Calu3 (cell line): Measurements from ENCODE around the gene BGLAP. TPM values are rescaled to one million over a fixed set of nuclear protein-coding genes. Genes with fewer than 3 reads are reported as not detected.

Source experiments
- BruUV-seq: library from RNA; stranded (reverse); fragments of 400-500 nt; replicated peaks from 2 replicates; lab custom pipeline; 2021; lab: Mats Ljungman, UMichigan
- CTCF ChIA-PET: fragments of 300-600 bp; sonication (Branson Sonifier 250); formaldehyde crosslinking; loops from one replicate; lab custom pipeline; 2022; ENCODE audit warnings: antibody characterized with exemption; lab: Charles Lee
- DNase-seq: peaks from one replicate; pipeline ENCODE4 v3.0.0; 2022
- H3K27ac Mint-ChIP-seq: one replicate; pipeline ENCODE4 v1.8.0; 2022; ENCODE audit warnings: mixed read lengths; ENCODE audit not compliant: unreplicated experiment
- H3K27me3 Mint-ChIP-seq: one replicate; pipeline ENCODE4 v1.8.0; 2022; ENCODE audit warnings: mixed read lengths; ENCODE audit not compliant: unreplicated experiment
- H3K36me3 Mint-ChIP-seq: one replicate; pipeline ENCODE4 v1.8.0; 2022; ENCODE audit warnings: mild to moderate bottlenecking, moderate library complexity, mixed read lengths; ENCODE audit not compliant: insufficient read depth, unreplicated experiment
- H3K4me1 Mint-ChIP-seq: one replicate; pipeline ENCODE4 v1.8.0; 2022; ENCODE audit warnings: mild to moderate bottlenecking, low read depth, mixed read lengths; ENCODE audit not compliant: unreplicated experiment
- H3K4me3 Mint-ChIP-seq: one replicate; pipeline ENCODE4 v1.8.0; 2022; ENCODE audit warnings: mild to moderate bottlenecking, low read depth, moderate library complexity, mixed read lengths; ENCODE audit not compliant: unreplicated experiment
- H3K9me3 Mint-ChIP-seq: one replicate; pipeline ENCODE4 v1.8.0; 2022; ENCODE audit warnings: low read depth, mixed read lengths; ENCODE audit not compliant: unreplicated experiment
- intact Hi-C: fragments of 100-400 bp; cut with micrococcal nuclease; formaldehyde crosslinking; loops from one replicate; pipeline ENCODE4 v1.10.0; 2022; ENCODE audit not compliant: unreplicated experiment
- total RNA-seq: library from RNA; stranded (reverse); gene quantifications from 2 replicates; pipeline ENCODE4 v1.2.3, GENCODE V29; 2022
- TF ChIP-seq, protein P1 (sequence below): fragments of 200-600 bp; IDR thresholded peaks from one replicate; pipeline ENCODE4 v1.8.0; 2022; ENCODE audit warnings: antibody characterized with exemption; ENCODE audit not compliant: unreplicated experiment

BGLAP gene
- total RNA-seq, 1 experiment from 2014 or later = 2.6 TPM

DNA sequence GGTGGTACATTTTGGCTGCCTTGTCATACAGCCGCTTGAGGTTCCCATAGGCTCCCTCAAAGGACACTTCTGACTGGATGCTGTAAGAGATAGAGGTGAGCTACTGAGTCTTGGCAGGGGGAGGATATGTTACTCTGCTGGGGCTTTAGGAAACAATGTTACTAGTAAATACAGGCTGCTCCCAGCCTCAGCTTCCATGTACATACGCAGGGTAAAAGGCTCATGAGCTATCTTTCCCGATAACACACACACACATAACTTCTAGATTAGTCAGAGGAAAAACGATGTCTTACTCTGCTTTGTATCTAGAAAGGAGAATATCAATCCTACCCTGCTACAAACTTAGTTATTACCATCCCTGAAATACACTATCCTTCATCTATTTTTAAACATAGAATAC lies 26.4 kb downstream of the BGLAP start:
- CTCF ChIA-PET = interaction anchor here (0.6 kb wide), 1 partner anchor 65 kb away, joined by 3 read pairs; no protein-coding TSS in a partner anchor
- Mint-ChIP-seq H3K36me3 (peaks cover 87% of the 10 kb centered on the region), H3K4me3 (no peak overlapping the region), H3K4me1 (no peaks in the 10 kb centered on the region), H3K27ac (no peak overlapping the region), H3K27me3 (no peaks in the 10 kb centered on the region), H3K9me3 (no peaks in the 10 kb centered on the region)
- TF ChIP-seq, protein P1, sequence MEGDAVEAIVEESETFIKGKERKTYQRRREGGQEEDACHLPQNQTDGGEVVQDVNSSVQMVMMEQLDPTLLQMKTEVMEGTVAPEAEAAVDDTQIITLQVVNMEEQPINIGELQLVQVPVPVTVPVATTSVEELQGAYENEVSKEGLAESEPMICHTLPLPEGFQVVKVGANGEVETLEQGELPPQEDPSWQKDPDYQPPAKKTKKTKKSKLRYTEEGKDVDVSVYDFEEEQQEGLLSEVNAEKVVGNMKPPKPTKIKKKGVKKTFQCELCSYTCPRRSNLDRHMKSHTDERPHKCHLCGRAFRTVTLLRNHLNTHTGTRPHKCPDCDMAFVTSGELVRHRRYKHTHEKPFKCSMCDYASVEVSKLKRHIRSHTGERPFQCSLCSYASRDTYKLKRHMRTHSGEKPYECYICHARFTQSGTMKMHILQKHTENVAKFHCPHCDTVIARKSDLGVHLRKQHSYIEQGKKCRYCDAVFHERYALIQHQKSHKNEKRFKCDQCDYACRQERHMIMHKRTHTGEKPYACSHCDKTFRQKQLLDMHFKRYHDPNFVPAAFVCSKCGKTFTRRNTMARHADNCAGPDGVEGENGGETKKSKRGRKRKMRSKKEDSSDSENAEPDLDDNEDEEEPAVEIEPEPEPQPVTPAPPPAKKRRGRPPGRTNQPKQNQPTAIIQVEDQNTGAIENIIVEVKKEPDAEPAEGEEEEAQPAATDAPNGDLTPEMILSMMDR = no peak
- intact Hi-C loops = no loop called here
- DNase-seq = no peak
- no TSS peak for BruUV-seq

GRCh38 chr1:156270314-156270713 lies 28.3 kb downstream of the BGLAP start:
- no peaks in the 10 kb centered on the region for H3K4me1 Mint-ChIP-seq
- peaks cover 88% of the 10 kb centered on the region for H3K36me3 Mint-ChIP-seq
- H3K9me3 Mint-ChIP-seq = no peaks in the 10 kb centered on the region
- no peaks in the 10 kb centered on the region for H3K27me3 Mint-ChIP-seq
- DNase-seq = no peak
- CTCF ChIA-PET = no interaction called here
- no TSS peak for BruUV-seq
- no peak overlapping the region for H3K27ac Mint-ChIP-seq
- no peak overlapping the region for H3K4me3 Mint-ChIP-seq
- intact Hi-C loops = no loop called here
- TF ChIP-seq, protein P1 = no peak

GRCh38 chr1:156276532-156276931 lies 34.5 kb downstream of the BGLAP start:
- no peaks in the 10 kb centered on the region for H3K4me1 Mint-ChIP-seq
- CTCF ChIA-PET = no interaction called here
- TF ChIP-seq, protein P1 = no peak
- DNase-seq = no peak
- no peak overlapping the region for H3K4me3 Mint-ChIP-seq
- no peak overlapping the region for H3K27ac Mint-ChIP-seq
- H3K36me3 Mint-ChIP-seq = peaks cover 74% of the 10 kb centered on the region
- intact Hi-C loops = no loop called here
- no peaks in the 10 kb centered on the region for H3K27me3 Mint-ChIP-seq
- no peaks in the 10 kb centered on the region for H3K9me3 Mint-ChIP-seq
- no TSS peak for BruUV-seq

DNA sequence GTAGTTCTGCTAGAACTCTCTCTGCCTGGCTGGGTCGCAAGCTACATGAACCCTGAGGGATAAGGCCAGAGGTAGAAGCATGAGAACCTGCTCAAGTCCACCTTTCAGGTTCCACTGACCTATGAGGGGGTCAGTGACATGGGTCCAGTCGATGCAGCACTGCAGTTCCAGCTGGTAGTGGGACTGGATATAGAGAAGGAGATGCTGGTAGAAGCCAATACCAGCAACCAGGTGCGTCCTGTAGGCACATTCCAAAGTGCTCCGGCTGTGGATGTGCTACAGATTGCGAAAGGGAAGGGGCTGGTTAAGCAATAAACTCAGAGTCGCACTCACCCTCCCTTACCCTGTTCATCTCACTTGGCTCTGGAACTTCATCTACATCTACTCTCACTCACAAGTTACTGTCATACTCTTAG lies 35.0 kb downstream of the BGLAP start:
- DNase-seq = no peak

More for the DNA sequence above, 35.0 kb downstream of the BGLAP start:
- H3K36me3 Mint-ChIP-seq = peaks cover 74% of the 10 kb centered on the region
- H3K27me3 Mint-ChIP-seq = no peaks in the 10 kb centered on the region
- no peak overlapping the region for H3K27ac Mint-ChIP-seq
- no TSS peak for BruUV-seq
- no peaks in the 10 kb centered on the region for H3K4me1 Mint-ChIP-seq
- no peak overlapping the region for H3K4me3 Mint-ChIP-seq
- intact Hi-C loops = no loop called here
- H3K9me3 Mint-ChIP-seq = no peaks in the 10 kb centered on the region
- TF ChIP-seq, protein P1 = no peak
- CTCF ChIA-PET = no interaction called here
